HG02588 (cell line): ENCODE data around the gene PPT2.
"Not testable (repeated sequence)": the region's sequence is repeated elsewhere in the genome, so short reads cannot be mapped to it uniquely, and the experiment has no call there.

Source experiments
- ATAC-seq: cut with Tn5 transposase; IDR thresholded peaks from one replicate; pipeline ENCODE4 v1.9.1; 2021; ENCODE audit warnings: mild to moderate bottlenecking, moderate library complexity; ENCODE audit not compliant: unreplicated experiment

Gene PPT2

DNA sequence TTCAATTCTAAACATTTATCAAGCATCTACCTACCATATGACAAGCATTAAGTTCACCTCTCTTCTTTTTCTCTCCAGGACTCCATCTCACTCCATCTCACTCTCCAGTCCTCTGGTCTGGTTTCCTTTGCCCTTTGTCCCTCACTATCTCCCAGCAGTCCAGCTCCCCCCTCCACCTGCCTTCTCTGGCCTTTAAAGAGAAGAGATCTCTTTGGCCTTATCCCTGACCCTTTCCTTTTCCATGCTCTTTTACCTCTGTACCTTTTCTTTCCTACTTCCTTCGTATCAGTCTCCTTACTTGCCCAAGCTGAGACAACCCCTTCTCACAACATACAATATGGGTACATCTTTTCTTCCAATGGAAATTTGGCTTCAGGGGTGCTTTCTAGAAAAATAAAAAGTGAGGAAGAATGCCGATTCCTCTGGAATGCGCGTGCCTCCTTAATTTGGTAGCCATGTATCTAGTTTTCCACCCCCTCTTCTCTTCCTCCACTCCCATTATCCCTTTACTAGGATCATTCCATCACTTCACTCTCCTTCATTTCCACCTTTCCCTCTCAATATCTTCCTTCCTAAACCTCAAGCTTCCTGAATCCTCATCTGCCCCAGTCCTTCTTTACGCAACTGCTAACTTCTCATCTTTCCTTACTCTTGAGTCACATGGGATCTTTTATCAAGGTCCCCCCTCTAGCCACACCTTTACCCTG lies 22.7 kb downstream of the PPT2 start:
- ATAC-seq = no peak

DNA sequence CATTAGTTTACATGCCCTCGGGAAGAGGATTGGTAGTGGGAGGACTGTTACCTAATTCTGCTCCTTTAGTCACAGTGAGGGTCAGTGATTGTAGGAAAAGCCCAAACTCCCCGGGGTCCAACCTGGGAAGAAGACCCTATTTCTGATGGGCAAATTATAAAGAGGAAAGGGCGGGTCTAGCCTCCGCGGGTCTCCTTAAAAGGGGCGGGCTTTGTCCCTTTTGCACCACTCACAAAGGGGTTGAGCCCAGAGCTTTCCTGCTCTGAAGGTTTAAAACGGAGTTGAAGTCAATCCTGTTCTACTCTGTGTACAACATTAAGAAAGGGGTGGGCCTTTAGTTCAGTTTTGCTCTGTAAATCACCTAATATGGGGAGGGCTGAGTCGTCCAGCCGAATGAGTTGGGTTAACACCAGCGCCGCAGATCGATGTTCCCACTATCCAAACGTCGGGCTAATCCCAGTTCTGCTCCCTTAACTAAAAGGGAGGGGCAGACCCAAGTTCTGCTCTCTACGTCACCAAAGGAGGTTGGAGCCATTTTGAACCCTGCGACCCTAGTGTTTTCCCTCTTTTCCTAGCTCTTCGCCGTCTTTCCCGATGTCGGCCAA lies 23.3 kb downstream of the PPT2 start:
- no peak for ATAC-seq

DNA sequence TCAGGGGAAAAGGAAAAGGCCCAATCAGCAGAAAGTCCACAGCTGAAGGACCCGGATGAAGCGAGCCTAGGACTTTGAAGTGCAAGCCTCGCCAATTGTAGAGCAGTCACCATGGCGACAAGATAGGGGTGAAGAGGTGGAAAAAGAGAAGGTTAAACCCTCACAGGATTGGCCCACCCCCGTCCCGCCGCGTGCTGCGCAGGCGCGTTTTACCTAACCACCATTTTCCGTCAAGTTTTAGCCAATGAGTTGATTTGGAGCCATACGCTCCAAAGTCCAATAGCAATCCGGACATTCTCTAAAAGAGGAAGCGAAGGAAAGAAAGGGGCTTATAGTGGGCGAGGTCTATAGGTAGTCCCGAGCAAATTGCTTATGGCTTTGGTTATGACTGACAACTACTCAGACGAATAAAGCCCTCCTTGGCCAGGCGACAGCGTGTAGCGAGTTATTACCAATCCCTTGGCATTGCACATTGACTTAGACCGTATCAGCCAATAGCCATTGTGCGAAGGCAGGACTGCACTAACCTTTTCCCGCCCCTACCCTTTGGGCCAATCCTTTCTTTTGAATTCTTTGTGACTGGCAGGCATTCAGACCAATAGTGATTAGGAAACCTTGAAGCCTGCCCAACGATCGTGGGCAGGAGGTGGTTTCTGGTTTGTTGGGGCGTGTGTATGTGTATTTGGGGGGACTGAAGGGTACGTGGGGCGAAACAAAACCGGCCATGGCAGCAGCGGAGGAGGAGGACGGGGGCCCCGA lies 24.0 kb downstream of the PPT2 start, which contains the start of gene RNF5:
Gene RNF5, plus strand, starts transcription at position 618 of the 759 bp plus-strand sequence. Its CDS starts 107 bp downstream, at position 725.
- peak; percentile 75 for ATAC-seq

DNA sequence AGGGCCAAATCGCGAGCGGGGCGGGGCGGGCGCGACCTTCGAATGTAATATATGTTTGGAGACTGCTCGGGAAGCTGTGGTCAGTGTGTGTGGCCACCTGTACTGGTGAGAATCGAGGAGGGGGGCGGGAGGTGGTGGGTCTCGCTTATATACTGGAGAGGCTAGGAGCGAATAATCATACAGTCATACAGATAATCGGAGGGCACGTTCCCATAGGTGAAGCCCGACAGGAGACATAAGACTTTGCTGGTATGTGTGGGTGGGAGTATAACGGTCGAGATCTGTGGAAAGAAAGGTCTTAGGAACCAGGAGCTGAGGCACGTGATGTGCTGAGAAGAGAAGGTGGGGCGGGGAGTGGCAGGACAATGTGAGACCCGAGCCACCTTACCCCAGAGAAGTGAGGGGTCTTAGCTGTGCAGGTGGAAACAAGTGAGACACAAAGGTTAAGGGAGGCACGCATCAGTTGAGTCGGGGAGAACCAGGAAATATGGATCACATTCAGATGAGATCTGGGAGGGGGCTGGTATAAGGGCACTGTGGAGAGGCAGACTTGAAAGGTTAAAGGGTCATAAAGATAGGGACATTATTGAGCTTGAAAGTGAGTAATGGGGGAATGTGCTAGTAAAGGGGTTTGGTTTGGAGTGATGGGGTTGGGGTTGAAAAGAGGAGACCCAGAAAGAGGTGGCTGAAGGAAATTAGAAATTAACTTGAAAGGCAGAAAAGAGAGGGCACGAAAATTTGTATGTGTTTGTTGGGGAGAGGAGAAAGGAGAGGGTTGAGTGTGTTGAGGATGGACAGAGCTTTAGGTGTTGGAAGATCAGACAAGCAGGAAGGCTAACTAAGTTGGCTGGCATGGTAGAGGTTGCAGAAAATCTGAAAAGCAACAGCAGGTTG lies 24.9 kb downstream of the PPT2 start:
- no peak for ATAC-seq

DNA sequence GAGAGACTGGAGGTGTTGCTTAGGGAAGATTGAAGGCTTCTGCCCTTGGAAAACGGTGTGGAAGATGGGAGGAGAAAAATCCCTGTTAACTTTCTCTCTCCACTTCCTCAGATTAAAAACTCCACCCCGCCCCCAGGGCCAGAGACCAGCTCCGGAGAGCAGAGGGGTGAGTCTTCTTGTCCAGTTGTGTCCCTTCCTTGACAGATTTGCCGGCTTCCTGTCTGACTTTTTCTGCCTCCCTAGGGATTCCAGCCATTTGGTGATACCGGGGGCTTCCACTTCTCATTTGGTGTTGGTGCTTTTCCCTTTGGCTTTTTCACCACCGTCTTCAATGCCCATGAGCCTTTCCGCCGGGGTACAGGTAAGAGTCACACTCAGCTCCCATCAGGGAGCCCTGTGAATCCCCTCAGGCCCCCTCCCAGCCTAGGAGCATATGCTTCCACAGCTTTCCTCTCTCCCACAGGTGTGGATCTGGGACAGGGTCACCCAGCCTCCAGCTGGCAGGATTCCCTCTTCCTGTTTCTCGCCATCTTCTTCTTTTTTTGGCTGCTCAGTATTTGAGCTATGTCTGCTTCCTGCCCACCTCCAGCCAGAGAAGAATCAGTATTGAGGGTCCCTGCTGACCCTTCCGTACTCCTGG lies 25.9 kb downstream of the PPT2 start:
- ATAC-seq = no peak

DNA sequence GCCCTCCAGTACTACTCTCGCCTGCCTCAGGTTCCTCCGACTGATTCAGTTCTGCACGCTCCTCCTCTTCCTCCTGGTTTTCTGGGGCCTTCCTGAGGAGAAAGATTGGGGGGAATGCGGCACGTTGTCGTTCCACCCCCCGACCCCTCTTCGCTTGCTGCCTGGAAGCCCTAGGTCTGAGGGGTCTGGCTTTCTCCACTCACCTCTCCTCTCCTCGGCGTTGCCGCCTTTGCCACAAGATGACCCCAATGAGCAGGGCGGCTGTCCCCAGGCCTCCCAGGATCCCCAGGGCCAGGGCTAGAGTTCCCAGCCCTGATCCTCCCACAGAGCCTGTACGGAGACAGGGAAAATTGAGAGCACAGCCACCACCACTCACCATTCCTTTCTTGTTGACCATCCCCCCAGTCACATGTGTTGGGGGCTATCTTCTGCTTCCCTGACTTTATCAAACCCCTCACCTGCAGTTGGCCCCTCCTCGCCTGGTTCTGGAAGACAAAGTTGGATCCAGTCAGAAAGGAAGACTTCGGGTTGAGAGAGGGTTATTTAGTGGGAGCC lies 27.3 kb downstream of the PPT2 start:
- no peak for ATAC-seq

DNA sequence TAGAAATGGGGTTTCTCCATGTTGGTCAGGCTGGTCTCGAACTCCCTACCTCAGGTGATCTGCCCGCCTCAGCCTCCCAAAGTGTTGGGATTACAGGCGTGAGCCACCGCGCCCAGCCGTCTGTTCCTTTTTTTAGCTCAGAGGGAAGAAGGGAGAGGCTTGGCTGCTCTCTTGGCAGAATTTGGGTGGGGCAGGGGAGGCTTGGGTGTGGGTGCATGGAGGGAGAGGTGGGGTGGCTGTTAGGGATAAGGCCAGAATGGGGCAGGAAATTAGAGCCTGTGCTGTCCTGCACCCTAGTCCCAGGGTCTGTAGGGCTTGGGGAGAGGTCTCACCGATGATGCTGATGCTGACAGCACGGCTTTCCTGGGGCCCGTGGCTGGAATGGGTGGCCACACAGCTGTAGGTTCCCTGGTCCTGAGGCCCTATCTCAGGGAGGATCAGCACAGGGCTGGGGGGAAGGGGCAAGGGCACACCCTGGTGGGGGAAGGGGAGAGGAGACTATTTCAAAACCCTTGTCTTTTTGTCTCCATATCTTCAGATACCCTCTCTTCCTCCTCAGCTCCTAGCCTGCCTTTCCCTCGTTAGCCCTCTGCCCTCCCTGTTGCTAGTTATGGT lies 28.1 kb downstream of the PPT2 start:
- ATAC-seq = no peak

DNA sequence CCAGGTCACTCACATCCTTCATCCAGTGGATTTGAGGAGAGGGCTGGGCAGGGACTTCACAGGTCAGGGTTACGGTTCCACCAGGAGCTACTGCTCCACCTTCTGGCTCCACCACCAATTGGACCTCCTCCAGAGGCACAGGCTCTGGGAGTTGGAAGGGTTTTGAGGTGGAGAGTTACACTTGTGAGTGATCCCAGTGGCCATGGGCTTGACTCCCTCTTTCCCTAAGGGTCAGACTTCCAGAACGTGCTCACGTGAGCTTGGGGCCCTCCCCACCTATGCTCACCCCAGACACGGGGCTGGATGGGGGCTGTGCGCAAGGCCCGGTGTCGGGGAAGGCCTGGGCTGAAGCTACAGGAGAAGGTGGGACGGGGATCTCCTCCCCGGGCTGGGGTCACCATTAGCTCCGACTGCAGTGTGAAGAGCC lies 28.6 kb downstream of the PPT2 start:
- no peak for ATAC-seq

DNA sequence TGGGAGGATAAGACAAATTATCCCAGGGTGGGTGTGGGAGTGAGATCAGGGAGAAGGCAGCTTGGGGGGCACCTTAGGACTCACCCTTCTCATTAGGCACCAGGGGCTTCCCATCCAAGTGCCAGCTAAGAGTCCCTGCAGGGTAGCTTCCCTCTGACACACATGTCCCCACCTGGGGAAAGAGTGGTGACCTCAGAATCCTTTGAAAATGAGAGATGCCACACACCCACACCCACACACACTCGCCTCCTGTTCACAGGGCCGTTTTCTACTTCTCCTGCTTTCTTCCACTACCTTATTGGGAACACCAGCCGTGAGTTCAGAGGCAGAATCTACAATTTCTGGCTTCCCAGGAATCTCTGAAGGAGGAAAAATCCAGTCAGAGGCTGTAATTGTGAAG lies 29.1 kb downstream of the PPT2 start:
- ATAC-seq = no peak

DNA sequence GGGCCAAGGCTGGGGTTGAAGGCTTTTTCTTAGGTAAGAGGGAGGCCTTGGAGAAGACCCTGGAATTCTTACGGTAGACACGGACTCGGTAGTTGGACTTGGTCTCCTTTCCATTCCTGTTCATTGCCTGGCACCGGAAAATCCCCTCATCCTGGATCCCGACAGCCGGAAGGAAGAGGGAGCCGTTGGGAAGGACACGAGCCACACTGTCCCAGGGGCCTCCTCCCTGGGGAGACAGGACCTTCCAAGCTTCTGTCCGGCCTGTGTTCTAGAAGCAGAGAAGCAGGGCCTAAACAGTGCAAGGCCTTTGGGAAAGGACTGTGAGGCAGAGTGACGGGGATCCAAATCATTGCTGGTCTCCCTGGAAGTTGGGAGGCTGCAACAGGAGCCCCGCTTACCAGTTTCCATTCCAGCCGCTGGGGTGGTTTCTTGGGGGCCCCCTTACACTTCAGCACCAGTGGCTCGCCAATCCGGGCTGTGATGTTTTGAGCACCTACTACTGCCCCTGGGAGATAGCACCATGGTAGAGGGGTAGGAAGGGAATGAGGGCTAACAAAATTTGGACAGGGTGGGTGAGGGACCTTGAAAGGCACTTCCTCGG lies 29.6 kb downstream of the PPT2 start:
- ATAC-seq = no peak

DNA sequence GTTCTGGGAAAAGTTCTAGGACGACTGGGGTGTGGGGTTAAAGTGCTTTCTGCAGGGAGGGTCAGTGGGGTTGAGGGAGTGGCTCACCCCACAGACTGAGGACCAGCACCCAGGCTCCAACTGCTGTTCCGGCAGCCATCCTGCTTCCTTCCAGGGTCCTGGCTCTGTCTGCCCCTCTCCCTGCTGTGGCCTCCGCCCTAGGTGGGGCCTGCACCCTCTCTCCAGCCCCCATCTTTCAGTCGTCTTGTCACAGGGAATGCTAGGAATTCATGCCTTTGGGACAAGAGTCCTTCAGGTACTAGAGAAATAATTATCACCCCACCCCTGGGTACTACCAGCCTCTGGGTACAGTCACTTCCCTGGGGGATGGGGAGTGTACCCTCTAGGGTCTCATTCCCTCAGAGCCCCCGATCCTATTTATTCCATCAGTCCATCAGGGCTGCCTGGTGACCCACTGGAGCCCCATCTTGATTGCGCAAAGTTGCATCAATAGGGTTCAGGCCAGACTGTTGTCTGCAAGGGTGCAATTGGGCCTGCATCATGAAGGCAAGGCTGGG lies 30.2 kb downstream of the PPT2 start, which contains the start of gene AGER:
Gene AGER, minus strand, starts transcription at position 170 of the 557 bp plus-strand sequence. Its CDS starts 31 bp downstream, at position 139.
- no peak for ATAC-seq

DNA sequence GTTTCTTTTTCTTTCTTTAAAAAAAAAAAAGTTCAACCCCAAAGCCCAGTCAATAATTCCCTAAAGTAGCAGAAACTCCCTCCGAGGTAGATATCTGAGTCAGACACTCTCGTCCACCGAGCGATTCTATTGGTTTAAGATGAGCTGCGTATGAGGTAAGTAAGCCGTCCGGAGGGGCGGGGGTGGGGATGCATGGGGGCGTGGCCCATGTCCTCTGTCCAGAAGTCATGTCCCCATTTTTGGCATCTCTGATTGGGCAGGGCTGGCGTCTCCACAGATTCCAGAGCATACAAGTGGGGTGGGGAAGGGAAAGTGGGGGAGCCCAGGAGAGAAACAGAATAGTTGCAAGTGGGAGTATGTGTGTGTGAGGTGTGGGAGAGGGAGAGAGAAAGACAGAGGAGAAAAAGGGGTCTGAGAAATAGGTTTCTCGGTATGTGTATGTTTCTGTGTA lies 31.8 kb downstream of the PPT2 start:
- ATAC-seq = not testable (repeated sequence)

DNA sequence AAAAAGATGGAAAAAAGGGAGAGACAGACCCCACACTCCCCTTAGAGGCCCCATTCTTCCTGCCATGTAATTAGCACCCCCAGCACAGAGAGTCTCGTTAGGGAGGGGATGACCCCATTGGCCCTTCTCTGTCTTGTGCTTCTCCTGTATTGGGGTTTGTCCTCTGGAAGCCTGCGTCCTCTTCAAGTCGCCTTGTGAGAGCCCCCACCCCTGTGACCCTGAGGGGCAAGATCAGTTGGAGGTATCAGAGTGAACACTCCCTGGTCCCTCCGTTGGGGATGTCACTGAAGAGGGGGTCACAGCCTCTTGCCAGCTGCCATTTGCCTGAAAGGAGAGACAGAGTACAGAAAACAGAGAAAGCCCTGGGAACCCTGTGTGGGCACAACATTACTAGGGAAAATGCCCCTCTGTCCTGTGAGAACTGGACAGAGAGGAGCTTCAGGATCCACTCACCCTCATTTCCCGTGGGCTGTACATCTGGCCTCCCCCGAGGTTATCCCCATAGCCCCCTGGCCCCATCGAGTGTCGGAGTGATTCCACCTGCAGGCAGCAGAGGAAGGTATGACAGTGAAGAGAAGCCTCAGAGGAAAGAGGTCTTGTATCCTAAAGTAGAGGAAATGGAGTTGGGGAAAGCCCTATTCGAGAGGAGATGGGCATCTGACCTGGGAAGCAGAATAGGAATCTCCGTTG lies 32.4 kb downstream of the PPT2 start:
- ATAC-seq = not testable (repeated sequence)

DNA sequence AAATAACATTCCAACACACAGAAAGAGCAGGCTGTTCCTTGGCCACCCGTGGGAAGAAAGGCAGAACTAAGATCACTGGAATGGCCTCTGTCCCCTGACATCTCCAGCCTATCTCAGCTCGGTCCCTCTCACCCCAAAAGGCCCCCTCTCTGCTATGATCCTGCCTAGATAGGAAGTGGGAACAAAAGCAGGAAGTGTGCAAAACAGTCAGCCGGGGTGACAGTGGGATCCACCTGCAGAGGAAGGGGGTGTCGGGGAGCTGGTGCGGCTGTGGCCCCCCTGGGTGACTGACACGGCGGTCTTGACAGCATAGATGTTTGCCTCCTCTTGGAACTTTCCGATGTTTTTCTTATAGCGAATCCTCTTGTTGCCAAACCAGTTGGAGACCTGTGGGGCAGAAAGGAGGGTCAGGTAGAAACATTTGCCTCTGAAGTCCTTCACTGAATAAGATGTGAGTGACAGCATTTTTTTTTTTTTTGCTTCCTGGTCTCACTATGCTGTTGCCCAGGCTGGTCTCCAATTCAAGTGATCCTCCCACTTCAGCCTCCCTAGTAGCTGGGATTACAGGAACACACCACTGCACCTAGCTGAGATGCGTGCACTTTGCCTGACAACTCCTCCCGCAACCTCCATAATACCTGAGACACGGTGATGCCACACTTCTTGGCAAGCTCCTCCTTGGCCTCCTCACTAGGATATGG lies 33.2 kb downstream of the PPT2 start:
- ATAC-seq = no peak

DNA sequence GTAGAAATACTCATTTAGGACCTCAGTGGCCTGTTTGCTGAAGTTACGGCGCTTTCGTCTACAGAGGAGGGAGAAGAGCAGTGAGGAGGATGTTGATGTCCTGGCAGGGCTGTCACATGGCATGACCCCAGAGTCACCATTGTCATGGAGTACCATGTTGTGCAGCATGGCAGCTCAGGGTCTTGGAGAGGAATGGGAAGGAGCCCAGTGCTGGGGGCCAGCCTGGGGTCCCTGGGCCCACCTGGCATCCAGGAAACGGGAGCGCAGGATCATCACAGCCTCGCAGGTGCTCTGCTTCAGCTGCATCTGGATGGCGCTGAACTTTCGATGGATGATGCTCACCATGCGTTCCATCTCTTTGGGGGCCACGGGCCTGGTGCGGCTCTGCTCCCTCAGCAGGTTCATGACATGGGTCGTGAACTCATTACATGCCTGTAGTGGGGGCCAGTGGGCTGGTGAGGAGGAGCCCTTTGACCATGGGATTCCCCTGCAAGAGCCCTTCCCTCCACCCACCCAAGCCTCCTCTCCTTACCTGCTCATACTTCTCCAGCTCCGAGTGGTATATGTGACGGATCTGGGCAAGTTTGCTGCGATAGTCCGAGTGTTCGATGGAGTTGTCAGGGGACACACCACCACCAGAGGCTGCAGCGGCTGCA lies 33.9 kb downstream of the PPT2 start:
- ATAC-seq = not testable (repeated sequence)

DNA sequence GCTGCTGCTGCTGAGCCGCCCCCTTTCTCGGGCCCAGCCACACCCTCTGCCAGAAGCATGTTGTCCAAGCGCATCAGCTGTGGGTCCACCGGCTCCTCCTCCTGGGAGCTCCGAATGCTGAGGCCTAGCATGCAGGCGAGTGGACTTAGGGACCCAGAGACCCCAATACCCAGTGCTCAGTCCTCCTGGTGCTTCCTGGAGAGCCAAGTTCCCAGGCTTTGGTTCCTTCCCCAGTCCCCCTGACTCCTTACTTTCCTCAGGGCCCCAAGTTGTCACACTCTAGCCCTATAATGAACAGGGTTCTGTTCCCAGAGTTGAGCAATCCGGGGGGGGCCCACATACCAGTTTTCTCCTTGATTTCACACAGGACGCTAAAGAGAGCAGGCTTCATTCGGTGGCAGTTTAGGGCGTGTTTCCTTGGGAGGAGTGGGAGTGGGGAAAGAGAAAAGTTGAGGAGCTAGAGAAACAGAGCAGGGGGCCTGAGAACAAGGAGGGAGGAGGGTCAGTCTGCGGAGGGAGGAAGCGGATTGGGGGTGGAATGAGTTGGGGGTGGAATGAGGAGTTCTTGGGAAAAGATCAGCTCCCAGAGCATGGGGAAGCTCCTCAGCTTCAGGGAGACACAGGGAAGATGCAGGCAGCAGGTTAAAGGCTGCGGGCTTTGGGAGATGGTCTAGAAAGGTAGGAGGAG lies 34.6 kb downstream of the PPT2 start:
- no peak for ATAC-seq
